Sigmoid colon (tissue), 7 donors: ENCODE results near the gene TSPAN32. TPM values are rescaled to one million over a fixed set of nuclear protein-coding genes. Genes with fewer than 3 reads are reported as not detected.

ENCODE experiments used
- DNase-seq: peaks from one replicate; pipeline ENCODE4 v3.0.0-alpha.2; 2019
- H3K27ac ChIP-seq, 4 donors: fragments of 200-600 bp; sonication (generic); one replicate each; pipeline ENCODE4 v1.5.1; 2016 to 2019; ENCODE audit warnings: mild to moderate bottlenecking in 1 of 4
- H3K27me3 ChIP-seq, 3 donors: fragments of 200-600 bp; sonication (generic); one replicate each; pipeline ENCODE4 v1.5.1; 2019; ENCODE audit warnings: mild to moderate bottlenecking in 1 of 3
- H3K36me3 ChIP-seq, 4 donors: fragments of 200-600 bp; sonication (generic); one replicate each; pipeline ENCODE4 v1.5.1; 2016 to 2019
- H3K4me1 ChIP-seq, 4 donors: fragments of 200-600 bp; sonication (generic); one replicate each; pipeline ENCODE4 v1.5.1; 2017 to 2019
- H3K4me3 ChIP-seq, 4 donors: fragments of 200-600 bp; sonication (generic); one replicate each; pipeline ENCODE4 v1.5.1; 2017 to 2019; ENCODE audit warnings: mild to moderate bottlenecking in 2 of 4, moderate library complexity in 1 of 4
- H3K9me3 ChIP-seq, 4 donors: fragments of 200-600 bp in 3 of 4; sonication (generic) in 3 of 4; one replicate each; pipeline versions ENCODE4 v1.5.1 to v1.6.1; 2013 to 2019
- CTCF ChIP-seq, 4 experiments: fragments of 450-650 bp in 3 of 4; fragments of 200-600 bp in 1 of 4; IDR thresholded peaks; one replicate each; pipeline ENCODE4 v1.5.1; 2016 to 2019; ENCODE audit warnings: antibody characterized with exemption in 4 of 4, mild to moderate bottlenecking in 3 of 4, moderate library complexity in 2 of 4
- EP300 ChIP-seq, 4 donors: sonication (generic); formaldehyde crosslinking; IDR thresholded peaks; one replicate each; pipeline ENCODE4 v1.6.1; 2017; ENCODE audit warnings: antibody characterized with exemption in 4 of 4
- POLR2A ChIP-seq, 2 donors: fragments of 450-650 bp; IDR thresholded peaks; one replicate each; pipeline ENCODE4 v1.6.1; 2016; ENCODE audit warnings: antibody characterized with exemption in 2 of 2, mild to moderate bottlenecking in 2 of 2, moderate library complexity in 2 of 2
- POLR2AphosphoS5 ChIP-seq, 4 donors: sonication (generic); formaldehyde crosslinking; IDR thresholded peaks; one replicate each; pipeline ENCODE4 v1.6.1; 2017; ENCODE audit warnings: antibody characterized with exemption in 4 of 4
- WGBS, 2 donors: extraction: QIAGEN DNeasy Blood & Tissue Kit; methylation state at CpG; one replicate each; pipeline ENCODE4 v1.1.7; 2013; 5-methylcytosine and 5-hydroxymethylcytosine counted together
- intact Hi-C: fragments of 100-400 bp; cut with DNase I; formaldehyde crosslinking; loops from one replicate; pipeline ENCODE4 v1.15.1; 2023
- polyA plus RNA-seq, 3 donors: library from polyadenylated mRNA; stranded (reverse); fragments of 200-250 nt; gene quantifications; one replicate each; pipeline ENCODE4 v1.2.3, GENCODE V29; 2013
- small RNA-seq, 3 donors: library from RNA; depleted of rRNA; stranded (forward); fragments of <200 nt; gene quantifications; one replicate each; pipeline ENCODE3, GENCODE V24; 2016
- total RNA-seq, 4 donors: library from RNA; depleted of rRNA; stranded (reverse); fragments of >200 nt; gene quantifications; one replicate each; pipeline ENCODE4 v1.1.0, GENCODE V29; 2016
- donor health status: healthy with polysubstance abuse.
- donor health status: Bipolar disorder and iron deficiency.
- donor health status: healthy.

Gene TSPAN32
- total and polyA plus RNA-seq, 7 donors: 0.81 to 5.3 (median 1.1) TPM; not detected in 2

GRCh38 chr11:2367266-2368160 lies 65.7 kb downstream of the TSPAN32 start:
- Histone ChIP-seq H3K27me3 (no peaks in the 10 kb centered on the region), H3K9me3 (no peaks in the 10 kb centered on the region), H3K27ac (no peak overlapping the region), H3K4me3 (no peak overlapping the region), H3K36me3 (no peaks in the 10 kb centered on the region), H3K4me1 (peaks cover 0 to 13% (median 10%) of the 10 kb centered on the region in 4 donors)
- no peak for DNase-seq
- intact Hi-C loops: no loop called here
- no peak for TF ChIP-seq CTCF (IDR thresholded peaks at IDR 0.05)
- TF ChIP-seq EP300 (IDR thresholded peaks at IDR 0.05): no peak
- no peak for TF ChIP-seq POLR2AphosphoS5 (IDR thresholded peaks at IDR 0.05)
- no peak for TF ChIP-seq POLR2A (IDR thresholded peaks at IDR 0.05)
- 85 to 90% methylated on average over 17 of the region's 17 CpGs for WGBS, 2 donors

Small RNAs within 50 kb of the gene (small RNA-seq; reads per million reads assigned to genes)
- gene RNU6-878P: 0 reads per million in 3 donors

Other genes with a start within 250 kb of the TSPAN32 start
- 10 to 100 TPM; 13.9 to 63.1 (median 27.0) TPM for gene IGF2, start 162.6 kb upstream of the TSPAN32 start, total RNA-seq
- gene IGF2, start 162.6 kb upstream of the TSPAN32 start, polyA plus RNA-seq: 1 to 10 TPM; 1.6 to 7.8 (median 2.4) TPM
- gene INS, start 140.8 kb upstream of the TSPAN32 start, total RNA-seq: not detected
- gene INS, start 140.8 kb upstream of the TSPAN32 start, polyA plus RNA-seq: 10 to 100 TPM in 1 of 3 donors, under 1 TPM in 1, not detected in 1; 0.73 to 51.7 TPM
- not detected for gene TH, start 130.2 kb upstream of the TSPAN32 start, total RNA-seq
- gene TH, start 130.2 kb upstream of the TSPAN32 start, polyA plus RNA-seq: under 1 TPM in 1 of 3 donors, not detected in 2; 0.17 TPM
- under 1 TPM in 2 of 4 donors, not detected in 2; 0.28 to 0.33 TPM for gene ASCL2, start 31.4 kb upstream of the TSPAN32 start, total RNA-seq
- gene ASCL2, start 31.4 kb upstream of the TSPAN32 start, polyA plus RNA-seq: 1 to 10 TPM; 1.2 to 4.8 (median 1.4) TPM
- gene C11orf21, start 95 bp upstream of the TSPAN32 start, total RNA-seq: under 1 TPM in 2 of 4 donors, not detected in 2; 0.68 to 0.71 TPM
- 1 to 10 TPM in 1 of 3 donors, not detected in 2; 6.2 TPM for gene C11orf21, start 95 bp upstream of the TSPAN32 start, polyA plus RNA-seq
- gene CD81, start 75.3 kb downstream of the TSPAN32 start, total RNA-seq: 100 to 1,000 TPM; 401 to 625 (median 493) TPM
- 100 to 1,000 TPM in 1 of 3 donors, 10 to 100 TPM in 2; 67.9 to 313 (median 90.6) TPM for gene CD81, start 75.3 kb downstream of the TSPAN32 start, polyA plus RNA-seq
- gene TSSC4, start 98.7 kb downstream of the TSPAN32 start, total RNA-seq: 10 to 100 TPM; 45.1 to 60.1 (median 53.2) TPM
- gene TSSC4, start 98.7 kb downstream of the TSPAN32 start, polyA plus RNA-seq: 10 to 100 TPM; 43.7 to 51.1 (median 47.7) TPM
- not detected for gene TRPM5, start 142.5 kb downstream of the TSPAN32 start, total RNA-seq
- 1 to 10 TPM in 1 of 3 donors, under 1 TPM in 1, not detected in 1; 0.60 to 2.8 TPM for gene TRPM5, start 142.5 kb downstream of the TSPAN32 start, polyA plus RNA-seq
- gene KCNQ1, start 143.0 kb downstream of the TSPAN32 start, total RNA-seq: 1 to 10 TPM; 1.1 to 3.8 (median 3.1) TPM
- 10 to 100 TPM in 1 of 3 donors, 1 to 10 TPM in 2; 7.8 to 25.2 (median 9.5) TPM for gene KCNQ1, start 143.0 kb downstream of the TSPAN32 start, polyA plus RNA-seq